ENCODE data around the gene TAS1R2.

- TF ChIP-seq, protein P1, sequence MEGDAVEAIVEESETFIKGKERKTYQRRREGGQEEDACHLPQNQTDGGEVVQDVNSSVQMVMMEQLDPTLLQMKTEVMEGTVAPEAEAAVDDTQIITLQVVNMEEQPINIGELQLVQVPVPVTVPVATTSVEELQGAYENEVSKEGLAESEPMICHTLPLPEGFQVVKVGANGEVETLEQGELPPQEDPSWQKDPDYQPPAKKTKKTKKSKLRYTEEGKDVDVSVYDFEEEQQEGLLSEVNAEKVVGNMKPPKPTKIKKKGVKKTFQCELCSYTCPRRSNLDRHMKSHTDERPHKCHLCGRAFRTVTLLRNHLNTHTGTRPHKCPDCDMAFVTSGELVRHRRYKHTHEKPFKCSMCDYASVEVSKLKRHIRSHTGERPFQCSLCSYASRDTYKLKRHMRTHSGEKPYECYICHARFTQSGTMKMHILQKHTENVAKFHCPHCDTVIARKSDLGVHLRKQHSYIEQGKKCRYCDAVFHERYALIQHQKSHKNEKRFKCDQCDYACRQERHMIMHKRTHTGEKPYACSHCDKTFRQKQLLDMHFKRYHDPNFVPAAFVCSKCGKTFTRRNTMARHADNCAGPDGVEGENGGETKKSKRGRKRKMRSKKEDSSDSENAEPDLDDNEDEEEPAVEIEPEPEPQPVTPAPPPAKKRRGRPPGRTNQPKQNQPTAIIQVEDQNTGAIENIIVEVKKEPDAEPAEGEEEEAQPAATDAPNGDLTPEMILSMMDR (IDR thresholded peaks at IDR 0.05), result no peak
- TF ChIP-seq POLR2A (IDR thresholded peaks at IDR 0.05), result no peak
Measured at GRCh38 chr1:18803851-18804250, 55.6 kb downstream of the TAS1R2 start.
